SH-SY5Y (cell line): ENCODE data around the gene ERVMER34-1.

Experiments
- GATA2 ChIP-seq: IDR thresholded peaks from 2 replicates; pipeline ENCODE4 v1.6.1; 2011; ENCODE audit warnings: mild to moderate bottlenecking, low read depth, low read length
- GATA3 ChIP-seq: IDR thresholded peaks from 2 replicates; pipeline ENCODE4 v1.6.1; 2011; ENCODE audit warnings: low read depth, mild to moderate bottlenecking, low read length, moderate library complexity

DNA sequence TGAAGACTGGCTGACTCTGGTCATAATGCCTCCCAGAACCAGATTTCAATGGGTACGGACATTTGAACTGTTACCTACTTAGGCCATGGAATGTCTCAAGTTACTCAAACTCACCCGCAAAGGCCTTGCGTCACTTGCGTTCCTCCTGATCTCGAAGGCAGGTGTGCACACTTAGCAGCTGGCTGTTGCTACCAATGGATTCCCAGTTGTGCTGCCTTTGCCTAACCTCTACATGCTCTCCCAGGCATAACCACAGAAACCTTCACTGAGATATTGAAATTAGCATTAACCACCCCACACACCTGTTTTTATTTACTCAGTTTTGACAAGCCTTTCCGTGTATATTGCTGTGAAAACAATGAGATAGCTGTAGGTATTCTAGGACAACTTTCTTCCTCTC lies 2.8 kb downstream of the ERVMER34-1 start:
- TF ChIP-seq GATA2: no peak
- TF ChIP-seq GATA3: no peak
